Left cardiac atrium (tissue), 4 donors: Measurements from ENCODE around the gene ARHGAP26. TPM values are rescaled to one million over a fixed set of nuclear protein-coding genes. Genes with fewer than 3 reads are reported as not detected.
A peak's percentile ranks its signal among the peaks of the same experiment; 100 is the strongest.
"Not testable (repeated sequence)": the region's sequence is repeated elsewhere in the genome, so short reads cannot be mapped to it uniquely, and the experiment has no call there.

Experiments
- ATAC-seq, 2 donors: fragments of 200-7000 bp; cut with Tn5 transposase; one replicate each; pipeline ENCODE4 v1.9.1; 2020; ENCODE audit warnings: mild to moderate bottlenecking in 2 of 2, moderate library complexity in 2 of 2
- DNase-seq: peaks from one replicate; pipeline ENCODE4 v3.0.0-alpha.2; 2020
- intact Hi-C, 2 donors: fragments of 100-400 bp; cut with DNase I; formaldehyde crosslinking; loops; one replicate each; pipeline versions ENCODE4 v1.14.1 to v1.15.1; 2022 to 2023
- total RNA-seq, 2 donors: library from RNA; stranded (reverse); fragmentation: NEBNext Ultra II Directional; extraction: Animal tissue kit (Norgen Biotek cat#: 25700); gene quantifications; one replicate each; pipeline ENCODE4 v1.2.1, GENCODE V29; 2021
- donor health status: DM: no; HTN: yes; CAD: no.
- donor health status: DM: no; HTN: yes; CAD: no; lungs with severe emphysema.
- donor health status: DM: yes; HTN: yes; CAD: no.
- donor health status: Dilated cardiomyopathy.

ARHGAP26 gene
- total RNA-seq, 2 donors from 2014 or later = 29.6 to 50.2 TPM

DNA sequence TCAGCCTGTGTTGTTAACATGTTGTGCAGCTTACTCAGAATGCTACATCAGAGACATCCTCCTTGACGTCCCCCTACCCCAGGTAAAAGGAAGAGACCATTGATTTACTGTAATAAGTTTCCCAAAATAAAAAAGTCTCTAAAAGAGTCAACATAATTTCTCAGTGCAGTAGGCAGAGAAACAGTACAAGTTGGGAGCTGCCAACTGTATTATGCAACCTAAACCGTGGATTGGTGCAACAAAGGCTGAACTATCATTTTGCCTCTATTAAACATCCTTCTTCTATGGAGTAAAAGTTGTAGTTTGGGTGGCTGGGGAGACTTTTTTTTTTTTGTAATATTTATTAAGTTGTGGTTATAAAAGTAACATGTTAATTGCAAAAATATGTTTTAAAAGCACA, 425.3 kb downstream of the ARHGAP26 start:
- DNase-seq (no peak), ATAC-seq (peak; percentile 67 to 70)
- intact Hi-C loops = no loop called here

GRCh38 chr5:143196601-143197259, 426.6 kb downstream of the ARHGAP26 start:
- intact Hi-C loops = no loop called here
- no peak for ATAC-seq
- no peak for DNase-seq

DNA sequence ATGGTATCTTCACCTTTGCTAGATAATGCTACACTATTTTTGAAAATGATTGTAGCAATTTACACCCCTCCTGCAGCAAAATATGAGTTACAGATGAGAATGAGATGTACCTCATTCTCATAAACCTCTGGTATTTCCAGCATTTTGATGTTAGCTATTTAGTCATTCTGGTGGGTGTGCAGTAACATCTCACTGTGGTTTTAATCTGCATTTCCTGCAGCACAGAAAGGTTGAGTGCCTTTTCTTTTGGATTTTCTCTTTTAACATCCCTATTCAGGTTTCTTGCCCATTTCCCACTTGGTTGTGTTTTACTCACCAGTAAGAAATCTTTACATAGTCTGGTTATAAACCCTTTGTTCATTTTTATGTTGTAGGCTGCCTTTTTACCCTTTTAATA, 427.1 kb downstream of the ARHGAP26 start:
- no peak for ATAC-seq
- DNase-seq = no peak
- intact Hi-C loops = no loop called here

DNA sequence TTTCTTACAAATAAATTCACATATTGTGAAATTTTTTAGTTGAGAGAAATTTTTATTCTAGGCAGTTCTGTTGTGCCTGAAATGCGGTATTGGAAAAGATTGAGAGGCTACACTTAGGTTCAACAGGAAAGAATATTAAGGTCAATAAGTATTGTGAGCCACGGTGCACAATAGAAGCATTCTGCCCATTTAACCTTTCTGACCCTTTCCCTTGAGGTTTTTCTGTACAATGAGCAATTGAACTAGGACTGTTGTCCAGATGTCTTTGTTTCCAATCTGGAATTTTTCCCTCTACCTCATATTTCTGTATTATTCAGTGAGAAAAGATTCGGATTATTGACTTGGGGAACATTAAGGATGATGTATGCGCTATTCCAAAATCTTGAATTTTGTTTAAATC, 428.2 kb downstream of the ARHGAP26 start:
- intact Hi-C loops = no loop called here
- DNase-seq = no peak
- no peak for ATAC-seq

DNA sequence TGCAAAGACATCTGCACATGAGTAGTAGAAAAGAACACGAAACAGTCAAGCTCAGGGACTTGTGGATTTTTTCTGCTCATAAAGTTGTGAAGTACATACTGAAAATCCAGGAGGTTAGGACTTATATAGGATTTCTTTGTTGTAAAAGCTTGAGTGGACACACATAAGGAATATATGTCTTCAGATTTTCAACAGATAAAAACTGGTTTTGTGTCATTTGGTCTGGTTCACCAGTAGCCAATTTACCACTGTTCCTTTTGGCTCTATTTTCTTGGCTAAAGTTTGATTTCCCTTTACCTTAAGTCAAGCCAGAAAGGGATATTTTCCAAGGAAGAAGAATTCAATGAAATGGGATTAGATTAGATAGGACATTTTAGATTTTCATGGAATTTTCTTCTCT, 429.0 kb downstream of the ARHGAP26 start:
- DNase-seq (no peak), ATAC-seq (no peak)
- intact Hi-C loops = no loop called here

DNA sequence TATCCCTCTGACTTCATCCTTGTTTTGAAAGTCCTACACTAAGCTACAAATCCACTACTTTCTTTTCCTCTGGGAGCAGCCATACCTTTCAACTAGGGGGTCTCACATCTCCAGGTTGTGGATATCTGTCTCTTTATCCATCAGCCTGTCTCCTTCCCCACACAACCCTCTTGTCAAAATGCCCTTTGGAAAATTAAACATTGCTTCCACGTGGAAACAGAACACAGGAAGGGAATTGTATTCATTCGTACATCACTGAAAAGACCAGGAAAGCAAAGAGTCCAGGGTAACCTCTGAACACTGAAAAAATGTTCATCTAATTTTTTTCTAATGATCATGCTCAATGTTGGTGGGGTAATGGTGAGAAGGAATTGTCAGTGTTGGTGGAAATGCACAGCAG, 429.7 kb downstream of the ARHGAP26 start:
- DNase-seq (no peak), ATAC-seq (no peak)
- intact Hi-C loops = loop anchor here in 1 of 2 donors (5.0 kb wide), 1 partner anchor 202 kb away; the partner anchor contains the start of gene NR3C1

- peak; percentile 97 to 98 for ATAC-seq
- DNase-seq = peak; percentile 60
- intact Hi-C loops = loop anchor here in 1 of 2 donors (5.0 kb wide), 1 partner anchor 201 kb away; the partner anchor contains the start of gene NR3C1
These were observed 430.7 kb downstream of the ARHGAP26 start for GRCh38 chr5:143200781-143201398.

DNA sequence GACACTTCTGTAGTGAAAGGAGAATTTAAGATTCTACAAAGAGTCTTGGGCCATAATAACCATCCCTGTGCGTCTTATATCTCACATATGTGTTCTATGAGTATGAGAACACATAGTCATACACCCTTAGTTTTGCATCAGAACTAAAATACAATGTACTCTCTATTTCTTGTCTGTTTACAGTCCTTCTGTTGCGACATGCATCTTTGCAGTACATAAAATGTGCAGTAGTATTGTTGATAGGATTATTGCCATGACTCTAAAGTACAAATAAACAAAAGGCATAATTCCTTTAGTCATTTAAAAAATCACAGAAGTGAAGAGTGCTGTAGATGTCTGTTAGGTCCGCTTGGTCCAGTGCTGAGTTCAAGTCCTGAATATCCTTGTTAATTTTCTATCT, 431.4 kb downstream of the ARHGAP26 start:
- ATAC-seq (no peak), DNase-seq (no peak)
- intact Hi-C loops = loop anchor here in 1 of 2 donors (5.0 kb wide), 1 partner anchor 201 kb away; the partner anchor contains the start of gene NR3C1

DNA sequence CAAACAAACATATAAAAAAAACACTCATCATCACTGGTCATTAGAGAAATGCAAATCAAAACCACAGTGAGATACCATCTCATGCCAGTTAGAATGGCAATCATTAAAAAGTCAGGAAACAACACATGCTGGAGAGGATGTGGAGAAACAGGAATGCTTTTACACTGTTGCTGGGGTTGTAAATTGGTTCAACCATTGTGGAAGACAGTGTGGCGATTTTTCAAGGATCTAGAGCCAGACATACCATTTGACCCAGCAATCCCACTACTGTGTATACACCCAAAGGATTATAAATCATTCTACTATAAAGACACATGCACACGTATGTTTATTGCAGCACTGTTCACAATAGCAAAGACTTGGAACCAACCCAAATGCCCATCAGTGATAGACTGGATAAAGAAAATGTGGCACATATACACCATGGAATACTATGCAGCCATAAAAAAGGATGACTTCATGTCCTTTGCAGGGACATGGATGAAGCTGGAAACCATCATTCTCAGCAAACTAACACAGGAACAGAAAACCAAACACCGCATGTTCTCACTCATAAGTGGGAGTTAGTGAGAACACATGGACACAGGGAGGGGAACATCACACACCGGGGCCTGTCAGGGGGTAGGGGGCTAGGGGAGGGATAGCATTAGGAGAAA, 433.3 kb downstream of the ARHGAP26 start:
- DNase-seq, ATAC-seq: not testable (repeated sequence)
- intact Hi-C loops = loop anchor here in 1 of 2 donors (5.0 kb wide), 1 partner anchor 199 kb away; the partner anchor contains the start of gene NR3C1

DNA sequence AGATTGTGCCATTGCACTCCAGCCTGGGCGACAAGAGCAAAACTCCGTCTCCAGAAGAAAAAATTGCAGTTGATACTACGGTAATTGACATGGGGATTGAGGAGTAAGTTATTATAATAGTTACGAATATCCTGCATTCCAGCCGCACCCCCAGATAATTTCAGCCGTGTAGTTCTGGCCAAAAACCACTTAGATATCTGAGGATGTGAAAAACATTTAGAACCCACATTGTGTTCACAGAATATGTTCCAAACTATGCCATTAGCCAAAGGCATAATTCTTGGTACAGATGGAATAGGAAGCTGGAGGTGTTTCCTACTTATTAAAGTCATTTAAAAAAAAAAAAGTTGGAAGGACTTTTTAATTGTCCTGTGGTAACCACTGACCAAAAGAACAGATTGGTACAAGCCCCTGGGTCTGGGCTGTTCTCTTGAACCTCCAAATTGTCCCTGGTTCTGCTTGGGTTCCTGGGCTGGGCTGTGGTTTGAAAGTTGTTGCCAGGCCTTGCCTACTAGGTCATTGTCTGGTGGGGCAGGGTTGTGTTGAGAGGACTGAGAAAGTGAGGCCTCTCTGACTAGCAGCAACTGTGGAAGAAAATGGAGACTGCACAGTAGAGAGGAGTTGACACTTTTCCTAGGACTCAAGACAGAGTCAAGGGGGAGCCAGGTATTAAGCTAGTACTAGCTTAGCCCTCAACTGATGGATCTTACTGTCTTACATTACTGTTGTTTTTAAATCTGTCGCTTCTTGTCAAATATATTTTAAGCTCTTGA, 434.5 kb downstream of the ARHGAP26 start:
- ATAC-seq (no peak), DNase-seq (no peak)
- intact Hi-C loops = loop anchor here in 1 of 2 donors (5.0 kb wide), 1 partner anchor 198 kb away; the partner anchor contains the start of gene NR3C1

DNA sequence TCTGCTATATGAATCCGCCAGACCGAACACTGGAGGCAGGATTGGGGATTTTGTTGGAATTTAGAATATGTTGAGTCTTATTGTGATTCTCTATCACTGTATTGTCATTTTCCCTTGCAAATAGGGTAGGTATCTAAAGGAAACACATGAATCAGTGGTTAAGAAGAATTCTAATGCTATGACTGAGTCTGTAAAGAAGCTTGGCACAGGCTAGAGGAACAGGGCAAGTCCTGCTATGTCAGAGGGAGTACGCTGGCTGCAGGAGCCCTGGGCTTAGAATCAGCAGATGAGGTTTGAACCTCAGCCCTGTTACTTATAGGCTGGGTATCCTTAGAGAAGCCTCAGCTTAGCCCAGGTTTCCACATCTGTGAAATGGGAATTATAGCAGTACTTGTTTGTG, 435.2 kb downstream of the ARHGAP26 start:
- peak in 1 of 2 donors; percentile 81 for ATAC-seq
- intact Hi-C loops = no loop called here
- no peak for DNase-seq

GRCh38 chr5:143205883-143206195, 435.7 kb downstream of the ARHGAP26 start:
- DNase-seq (no peak), ATAC-seq (no peak)
- intact Hi-C loops = no loop called here

DNA sequence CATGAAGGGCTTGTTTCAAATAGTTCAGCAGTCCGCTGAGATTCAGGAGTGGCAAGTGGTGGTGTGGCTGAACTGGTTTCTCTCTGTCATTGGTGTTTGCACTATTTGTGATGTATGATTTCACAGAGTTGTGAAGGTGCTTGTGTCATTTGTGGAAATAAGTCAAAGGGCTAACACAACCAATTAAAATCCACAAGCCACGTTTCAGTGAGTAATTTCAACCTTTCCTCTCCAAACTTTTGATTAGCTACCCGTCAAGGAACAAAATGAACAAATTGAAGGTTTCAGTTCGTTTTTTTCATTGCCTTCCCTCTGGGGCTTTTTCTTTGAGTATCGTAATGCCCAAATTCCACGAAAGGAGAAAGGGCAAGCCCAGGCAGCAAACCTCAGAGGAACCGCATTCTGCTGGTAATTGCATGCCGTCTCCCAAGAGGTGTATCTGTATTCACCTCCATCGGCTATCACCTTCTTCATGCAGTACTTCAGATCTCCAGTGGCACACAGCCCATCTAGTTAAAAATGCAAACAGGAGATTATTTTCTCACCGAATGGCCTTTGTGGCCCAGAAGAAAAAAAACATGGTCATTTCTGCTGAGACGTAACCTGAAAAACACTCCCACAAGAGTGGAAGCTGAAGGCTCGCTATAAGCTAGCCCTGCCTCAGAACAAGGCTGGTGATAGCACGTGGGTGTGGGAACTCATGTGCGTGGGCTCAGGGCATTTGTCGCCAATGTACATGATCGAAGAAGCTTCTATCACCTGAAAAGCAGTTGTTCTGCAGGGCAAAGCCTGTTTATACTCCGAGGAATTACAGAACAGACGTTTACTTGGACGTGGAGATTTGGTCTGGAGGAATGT, 436.2 kb downstream of the ARHGAP26 start:
- ATAC-seq (no peak), DNase-seq (no peak)
- intact Hi-C loops = no loop called here

DNA sequence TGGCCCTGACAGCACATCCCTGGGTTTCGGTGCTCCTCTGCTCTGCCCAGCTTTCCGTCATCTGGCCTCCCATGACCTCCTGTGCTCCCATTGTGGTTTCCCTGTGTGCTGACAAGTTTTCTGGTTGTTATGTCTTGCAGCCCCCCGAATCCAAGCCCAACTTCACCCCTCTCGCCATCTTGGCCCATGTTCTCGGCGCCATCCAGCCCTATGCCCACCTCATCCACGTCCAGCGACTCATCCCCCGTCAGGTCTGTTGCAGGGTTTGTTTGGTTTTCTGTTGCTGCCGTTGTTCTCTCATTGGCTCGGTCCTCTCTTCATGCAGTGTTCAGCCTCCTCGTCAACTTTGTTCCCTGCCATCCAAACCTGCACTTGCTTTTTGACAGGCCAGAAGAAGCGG, 436.9 kb downstream of the ARHGAP26 start:
- ATAC-seq (no peak), DNase-seq (no peak)
- intact Hi-C loops = no loop called here

GRCh38 chr5:143207563-143208364, 437.6 kb downstream of the ARHGAP26 start:
- DNase-seq = no peak
- ATAC-seq = peak; percentile 20 to 54
- intact Hi-C loops = no loop called here

DNA sequence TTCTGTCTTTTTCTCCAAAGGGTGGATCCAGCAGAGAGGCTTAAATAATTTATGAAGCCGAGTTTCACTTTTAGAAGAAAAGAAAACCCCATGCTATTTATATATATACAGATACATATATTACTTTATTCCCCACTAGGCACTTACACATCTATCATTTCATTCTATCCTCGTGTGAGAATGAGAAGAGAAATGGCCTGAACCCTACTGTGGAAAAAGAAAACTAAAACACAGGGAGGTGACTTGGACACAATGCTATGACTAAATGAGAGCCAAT, 438.1 kb downstream of the ARHGAP26 start:
- no peak for ATAC-seq
- intact Hi-C loops = no loop called here

DNA sequence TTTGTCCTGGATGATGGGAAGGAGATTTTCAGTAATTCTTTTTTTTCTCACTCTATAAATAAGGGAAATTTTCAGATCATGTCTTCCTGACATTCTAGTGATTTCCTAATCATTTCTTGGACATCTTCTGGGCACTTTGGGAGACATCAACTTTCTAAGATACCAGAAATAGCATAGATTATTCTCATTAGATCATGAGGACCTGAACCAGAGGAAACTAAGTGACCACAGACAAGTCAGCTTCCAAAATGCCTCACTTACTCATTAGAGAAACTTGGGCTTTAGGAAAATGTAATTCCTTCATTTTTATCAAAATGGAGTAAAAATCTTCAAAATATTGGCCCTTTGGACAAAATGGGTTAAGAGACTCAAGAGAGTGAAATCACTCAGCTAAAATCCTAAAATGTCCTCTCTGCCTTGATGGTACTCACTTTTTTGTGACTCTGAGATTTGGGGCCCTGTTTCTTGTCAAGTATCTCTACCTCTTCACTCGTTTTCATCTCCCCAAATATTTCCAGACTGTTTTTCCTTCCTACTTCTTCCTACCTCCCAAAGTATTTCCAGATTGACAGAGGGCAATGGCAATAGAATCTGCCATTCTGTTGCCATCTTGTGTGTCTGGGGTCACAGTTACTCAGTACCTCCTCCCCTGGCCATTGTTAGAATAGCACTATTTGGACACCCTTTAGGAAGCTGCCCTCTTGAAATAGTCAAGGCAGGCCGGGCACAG, 438.8 kb downstream of the ARHGAP26 start:
- ATAC-seq (no peak), DNase-seq (no peak)
- intact Hi-C loops = no loop called here

More for the DNA sequence above, 438.1 kb downstream of the ARHGAP26 start:
- DNase-seq = no peak
